ENCODE measurements around the gene ENHO.

ENHO gene

DNA sequence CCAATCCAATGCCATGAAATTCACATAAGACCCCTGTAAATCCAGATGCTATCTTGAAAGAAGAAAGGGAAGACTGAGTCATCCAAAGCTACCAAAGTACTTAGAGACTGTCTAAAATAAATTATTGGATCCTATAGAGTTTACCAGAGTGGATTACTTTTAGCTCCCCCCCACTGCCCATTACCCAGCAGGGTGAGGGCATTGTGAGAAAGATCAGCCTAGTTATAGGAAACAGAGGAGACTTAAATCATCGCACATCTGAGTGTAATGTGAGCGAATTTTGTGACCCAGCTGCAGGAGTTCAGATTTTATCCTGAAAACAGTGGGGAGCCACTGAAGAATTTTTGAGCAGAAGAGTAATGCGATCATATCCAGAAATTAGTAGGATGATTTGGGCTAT, 1.6 kb upstream of the ENHO start:
- no peak for DNase-seq (ENCODE audit: low spot score)

- DNase-seq (ENCODE audit: low spot score), result no peak
Observed at GRCh38 chr9:34522091-34522887, 501 bp downstream of the ENHO start.

DNA sequence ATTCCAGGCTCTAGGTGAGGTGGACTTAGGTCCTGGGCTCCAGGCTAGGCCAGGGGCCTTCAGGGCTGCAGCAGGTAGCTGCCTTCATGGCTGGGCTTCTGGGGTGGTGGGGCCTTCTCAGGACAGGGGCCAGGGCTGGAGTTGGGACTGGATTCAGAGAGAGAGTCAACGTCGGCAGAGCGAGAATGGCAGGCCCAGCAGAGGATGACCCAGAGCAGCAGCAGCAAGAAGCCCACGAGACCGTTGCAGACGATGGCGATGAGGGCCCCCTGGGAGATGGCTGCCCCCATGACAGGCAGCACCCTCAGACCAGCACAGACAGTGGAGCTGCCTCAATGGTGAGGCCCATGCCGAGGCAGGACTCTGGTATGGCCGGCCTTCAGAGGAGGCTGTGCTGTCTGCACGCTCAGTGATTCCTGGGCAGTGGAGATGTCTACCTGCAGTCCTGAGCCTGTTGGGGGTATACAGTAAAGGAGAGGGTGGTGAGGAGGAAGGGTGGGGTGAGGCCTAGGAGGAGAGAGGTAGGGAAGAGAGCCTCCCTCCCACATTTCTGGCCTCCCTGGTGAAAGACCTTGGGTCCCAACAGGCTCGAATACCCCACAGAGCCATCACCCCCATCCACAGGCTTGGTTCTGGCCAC, 1.3 kb downstream of the ENHO start:
- no peak for DNase-seq (ENCODE audit: low spot score)

GRCh38 chr9:34520505-34521385, 2.0 kb downstream of the ENHO start:
- no peak for DNase-seq (ENCODE audit: low spot score)

- DNase-seq (ENCODE audit: low spot score), result no peak
Observed at GRCh38 chr9:34520096-34520495, 2.7 kb downstream of the ENHO start.

- no peak for DNase-seq (ENCODE audit: low spot score)
Observed at GRCh38 chr9:34519321-34520020, 3.3 kb downstream of the ENHO start.

DNA sequence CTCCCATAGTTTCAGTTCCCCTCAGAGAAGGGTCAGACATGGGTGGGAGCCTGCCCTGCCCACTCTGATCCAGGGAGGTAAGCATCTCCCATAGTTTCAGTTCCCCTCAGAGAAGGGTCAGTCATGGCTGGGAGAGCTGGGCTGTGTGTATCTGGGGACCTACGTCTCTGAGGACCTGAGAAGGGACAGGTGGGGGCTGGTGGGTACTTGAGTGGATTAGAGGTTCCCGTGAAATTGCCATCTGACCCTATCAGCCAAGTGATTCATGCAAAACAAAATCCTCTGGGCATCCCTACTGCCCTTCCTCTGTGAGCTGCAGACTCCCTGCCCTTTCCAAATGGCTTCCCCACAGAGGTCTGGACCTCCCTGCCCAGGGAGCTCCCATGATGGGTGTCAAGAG, 3.9 kb downstream of the ENHO start:
- DNase-seq (ENCODE audit: low spot score), result no peak

- DNase-seq (ENCODE audit: low spot score), result no peak
Observed at GRCh38 chr9:34518110-34518616, 4.6 kb downstream of the ENHO start.

GRCh38 chr9:34517185-34517584, 5.6 kb downstream of the ENHO start:
- no peak for DNase-seq (ENCODE audit: low spot score)

DNA sequence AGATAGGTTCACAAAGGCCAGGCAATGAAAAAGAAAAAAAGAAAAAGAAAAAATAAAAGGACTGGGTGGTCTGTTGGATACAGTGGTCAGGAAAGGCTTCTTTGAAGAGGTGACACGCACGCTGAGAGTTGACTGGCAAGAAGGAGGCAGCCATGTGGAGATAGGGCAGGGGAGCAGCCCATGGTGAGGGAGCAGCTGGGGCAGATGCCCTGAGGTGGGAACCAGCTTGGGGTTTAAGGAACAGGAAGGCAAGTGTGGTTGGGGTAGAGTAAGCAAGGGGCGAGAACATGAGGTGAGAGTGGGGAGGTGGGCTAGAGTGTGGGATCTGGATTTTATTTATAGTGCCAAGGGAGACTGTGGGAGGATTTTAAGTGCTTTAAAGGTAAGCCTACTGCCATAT, 6.8 kb downstream of the ENHO start:
- no peak for DNase-seq (ENCODE audit: low spot score)

DNA sequence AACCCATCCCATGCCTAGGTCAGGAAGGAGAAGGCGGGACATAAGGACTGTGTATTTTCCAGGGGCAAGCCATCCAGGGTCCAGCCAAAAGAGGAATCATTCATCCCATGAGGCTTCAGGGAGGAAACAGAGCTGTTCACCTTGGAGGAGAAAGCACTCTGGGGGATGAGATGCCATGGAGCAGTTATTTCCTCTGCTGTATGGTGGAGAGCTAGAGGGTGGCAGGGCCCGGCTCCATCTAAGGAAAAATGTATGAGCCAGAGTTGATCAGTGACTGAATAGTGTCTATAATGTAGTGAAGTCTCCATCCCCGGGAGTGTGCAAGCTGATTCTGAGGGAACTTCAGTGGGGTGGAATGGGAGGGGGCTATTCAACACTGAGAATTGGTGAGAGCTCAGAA, 8.0 kb downstream of the ENHO start:
- DNase-seq (ENCODE audit: low spot score), result no peak

DNA sequence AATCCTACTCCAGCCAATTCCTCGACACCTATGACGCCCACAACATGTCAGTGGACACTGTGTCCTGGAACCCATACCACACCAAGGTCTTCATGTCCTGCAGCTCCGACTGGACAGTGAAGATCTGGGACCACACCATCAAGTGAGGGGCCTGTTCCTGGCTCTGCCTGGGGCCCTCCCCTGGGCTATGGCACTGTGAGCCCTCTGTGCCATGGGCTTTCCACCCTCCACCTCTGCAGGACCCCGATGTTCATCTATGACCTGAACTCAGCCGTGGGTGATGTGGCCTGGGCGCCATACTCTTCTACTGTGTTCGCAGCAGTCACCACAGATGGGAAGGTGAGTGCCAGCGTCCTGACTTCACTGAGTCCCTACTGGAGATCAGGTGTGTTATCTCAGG, 8.4 kb downstream of the ENHO start:
- no peak for DNase-seq (ENCODE audit: low spot score)

DNA sequence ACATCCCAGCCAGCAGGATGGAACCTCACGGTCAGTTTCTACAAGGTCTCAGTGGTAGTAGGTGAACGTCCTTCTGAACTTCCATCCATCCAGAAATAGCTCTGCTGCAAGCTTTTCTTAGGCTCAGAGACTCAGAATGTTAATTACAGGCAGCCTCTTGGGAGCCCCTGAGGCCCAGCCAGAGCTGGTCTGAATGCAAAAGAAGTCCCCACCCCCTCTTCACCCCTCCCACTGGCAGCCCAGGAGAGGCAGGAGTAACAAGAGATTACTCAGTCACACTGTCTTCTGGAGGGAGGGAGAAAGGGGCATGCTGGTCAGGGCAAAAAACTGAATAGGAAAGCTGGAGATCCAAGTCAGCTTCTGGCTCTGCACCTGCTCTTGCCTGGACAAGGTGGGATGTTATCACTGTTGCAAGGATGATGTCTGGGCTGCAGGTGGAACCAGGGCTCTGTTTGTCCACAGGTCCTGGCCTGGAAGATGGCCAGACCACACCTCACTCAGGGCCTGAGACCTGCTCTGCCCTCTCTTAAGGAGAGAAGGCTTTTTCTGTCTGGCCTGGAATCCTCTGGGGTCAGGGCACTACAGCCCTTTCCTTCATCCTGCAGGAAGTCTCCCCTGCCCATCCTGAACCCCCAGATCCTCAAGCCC, 9.1 kb downstream of the ENHO start:
- no peak for DNase-seq (ENCODE audit: low spot score)

GRCh38 chr9:34512131-34513078, 10.4 kb downstream of the ENHO start:
- no peak for DNase-seq (ENCODE audit: low spot score)

DNA sequence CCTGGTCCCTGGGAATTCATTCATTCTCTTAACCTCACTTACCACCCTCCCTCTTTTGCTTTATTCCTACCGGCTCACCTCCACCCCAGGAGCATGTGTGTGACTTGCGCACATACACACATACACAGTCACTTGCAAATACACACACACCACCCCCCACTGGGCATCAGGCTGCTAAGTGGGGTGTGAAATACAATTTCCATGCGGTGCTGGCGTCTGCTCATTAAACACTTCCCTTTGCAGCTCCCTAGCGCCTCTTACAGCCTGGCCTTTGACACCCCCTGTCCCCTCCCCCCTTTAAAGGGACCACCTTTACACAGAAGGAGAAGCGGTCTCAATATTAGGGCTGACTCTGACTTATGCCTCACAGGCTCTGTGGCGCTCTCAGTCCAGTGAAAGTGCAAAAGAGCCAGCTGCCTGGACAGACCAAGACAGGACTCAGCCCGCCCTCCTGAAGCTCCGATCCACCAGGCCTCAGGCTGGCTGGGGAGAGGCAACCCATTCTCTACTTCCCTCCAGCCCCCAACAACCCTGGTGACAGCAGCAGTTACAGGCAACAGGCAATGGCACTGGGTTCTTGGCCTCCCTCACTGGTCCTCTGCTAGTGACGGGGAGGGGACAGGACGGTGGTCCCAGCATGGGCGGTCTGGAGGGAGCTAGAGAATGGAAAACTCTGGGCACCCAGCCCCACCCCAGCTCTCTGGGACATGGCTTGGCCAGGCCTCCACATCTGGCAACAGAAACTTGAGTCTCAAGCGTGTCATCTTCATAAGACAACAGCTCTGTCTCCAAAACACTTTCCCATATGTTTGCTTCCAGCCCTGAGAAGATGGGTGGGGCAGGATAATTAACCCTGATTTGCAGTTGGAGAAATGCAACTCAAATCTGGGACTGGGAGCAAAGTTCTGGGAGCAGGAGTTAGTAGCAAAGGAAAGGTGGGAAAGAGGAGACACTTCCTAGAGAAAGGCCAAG, 12.0 kb downstream of the ENHO start:
- DNase-seq (ENCODE audit: low spot score), result no peak

GRCh38 chr9:34508951-34509350, 13.8 kb downstream of the ENHO start:
- DNase-seq (ENCODE audit: low spot score), result no peak

DNA sequence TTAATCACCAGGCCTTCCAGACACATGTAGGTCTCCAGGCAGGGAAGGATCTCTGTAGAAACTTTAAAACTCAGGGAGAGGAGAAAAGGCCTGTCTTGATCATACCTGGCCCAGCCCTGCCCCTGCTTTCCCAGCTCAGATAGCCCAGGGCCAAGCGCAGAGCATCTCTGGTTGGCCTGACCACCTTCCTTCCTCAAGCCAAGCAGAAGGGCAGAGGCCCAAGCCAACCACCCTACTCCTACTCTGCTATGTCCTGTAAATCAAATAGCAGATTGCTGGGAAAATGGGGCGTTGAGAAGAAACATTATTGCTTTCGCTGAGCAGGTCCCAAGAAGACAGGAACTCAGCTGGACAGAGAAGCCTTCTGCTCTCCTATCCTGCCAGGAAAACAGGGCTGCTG, 14.3 kb downstream of the ENHO start:
- DNase-seq (ENCODE audit: low spot score), result no peak

GRCh38 chr9:34507966-34508365, 14.8 kb downstream of the ENHO start:
- no peak for DNase-seq (ENCODE audit: low spot score)

DNA sequence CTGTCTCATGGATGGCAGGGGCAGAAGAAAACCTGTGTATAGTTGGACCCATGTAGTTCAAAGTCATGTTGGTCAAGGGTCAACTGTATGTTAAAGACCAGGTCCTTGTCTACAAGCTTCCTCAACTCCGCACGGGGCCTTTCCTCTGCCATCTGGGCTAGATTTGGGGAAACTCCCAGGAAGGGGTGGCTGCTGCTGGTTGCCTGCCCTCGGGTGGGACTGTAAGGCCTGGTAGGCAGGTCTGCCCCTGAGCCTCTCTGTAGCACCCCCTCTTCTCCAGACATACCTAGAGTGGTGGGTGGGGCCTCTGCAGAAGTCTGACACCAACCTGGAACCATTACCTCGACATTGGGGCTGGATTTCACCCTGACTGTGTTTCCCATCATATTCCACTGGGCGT, 15.2 kb downstream of the ENHO start:
- DNase-seq (ENCODE audit: low spot score), result no peak
